ENCODE data around the gene TEX28. TPM values are rescaled to one million over a fixed set of nuclear protein-coding genes. Genes with fewer than 3 reads are reported as not detected.

TEX28 gene
- total RNA-seq, 4 donors from 2014 or later, result not detected

DNA sequence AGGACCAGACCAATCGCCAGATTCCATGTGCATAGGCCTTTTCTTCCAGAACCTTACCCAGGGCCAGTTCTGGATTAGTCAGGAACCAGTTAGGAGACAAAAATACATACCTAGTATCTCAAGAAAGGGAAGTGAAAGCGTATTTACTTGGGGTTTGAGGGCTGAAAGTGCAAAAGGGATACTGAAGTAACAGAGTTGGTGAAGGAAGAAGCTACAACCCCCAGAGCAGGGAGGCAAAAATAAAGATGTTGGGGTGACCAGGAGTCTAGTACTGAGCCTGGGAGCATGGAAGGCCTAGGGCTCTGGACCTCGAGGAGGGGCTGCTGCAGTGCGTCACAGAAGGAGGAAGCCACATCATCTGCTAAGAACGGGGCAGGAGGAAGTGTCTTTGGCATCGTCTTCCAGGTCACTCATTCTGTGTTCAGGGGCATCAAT is 38.9 kb upstream of the TEX28 start:
- intact Hi-C loops (cut with DNase I; ENCODE audit: low total_unique reads), result no loop called here
- DNase-seq (no peak), ATAC-seq (no peak)
- no peaks in the 10 kb centered on the region for H3K4me1 ChIP-seq
- no peak for TF ChIP-seq POLR2A (IDR thresholded peaks at IDR 0.05)
- TF ChIP-seq, protein P1, sequence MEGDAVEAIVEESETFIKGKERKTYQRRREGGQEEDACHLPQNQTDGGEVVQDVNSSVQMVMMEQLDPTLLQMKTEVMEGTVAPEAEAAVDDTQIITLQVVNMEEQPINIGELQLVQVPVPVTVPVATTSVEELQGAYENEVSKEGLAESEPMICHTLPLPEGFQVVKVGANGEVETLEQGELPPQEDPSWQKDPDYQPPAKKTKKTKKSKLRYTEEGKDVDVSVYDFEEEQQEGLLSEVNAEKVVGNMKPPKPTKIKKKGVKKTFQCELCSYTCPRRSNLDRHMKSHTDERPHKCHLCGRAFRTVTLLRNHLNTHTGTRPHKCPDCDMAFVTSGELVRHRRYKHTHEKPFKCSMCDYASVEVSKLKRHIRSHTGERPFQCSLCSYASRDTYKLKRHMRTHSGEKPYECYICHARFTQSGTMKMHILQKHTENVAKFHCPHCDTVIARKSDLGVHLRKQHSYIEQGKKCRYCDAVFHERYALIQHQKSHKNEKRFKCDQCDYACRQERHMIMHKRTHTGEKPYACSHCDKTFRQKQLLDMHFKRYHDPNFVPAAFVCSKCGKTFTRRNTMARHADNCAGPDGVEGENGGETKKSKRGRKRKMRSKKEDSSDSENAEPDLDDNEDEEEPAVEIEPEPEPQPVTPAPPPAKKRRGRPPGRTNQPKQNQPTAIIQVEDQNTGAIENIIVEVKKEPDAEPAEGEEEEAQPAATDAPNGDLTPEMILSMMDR (IDR thresholded peaks at IDR 0.05 in 4 of 5, conservative IDR thresholded peaks at IDR 0.05 in 1 of 5), result no peak
- no peaks in the 10 kb centered on the region for H3K36me3 ChIP-seq
- H3K9me3 ChIP-seq, result no peaks in the 10 kb centered on the region
- H3K27ac ChIP-seq, result no peak overlapping the region
- no peak overlapping the region for H3K4me3 ChIP-seq
- no peaks in the 10 kb centered on the region for H3K27me3 ChIP-seq
- in situ Hi-C loops (cut with MboI; ENCODE audit: low sequenced_read_pairs in 4 of 4), result no loop called here

DNA sequence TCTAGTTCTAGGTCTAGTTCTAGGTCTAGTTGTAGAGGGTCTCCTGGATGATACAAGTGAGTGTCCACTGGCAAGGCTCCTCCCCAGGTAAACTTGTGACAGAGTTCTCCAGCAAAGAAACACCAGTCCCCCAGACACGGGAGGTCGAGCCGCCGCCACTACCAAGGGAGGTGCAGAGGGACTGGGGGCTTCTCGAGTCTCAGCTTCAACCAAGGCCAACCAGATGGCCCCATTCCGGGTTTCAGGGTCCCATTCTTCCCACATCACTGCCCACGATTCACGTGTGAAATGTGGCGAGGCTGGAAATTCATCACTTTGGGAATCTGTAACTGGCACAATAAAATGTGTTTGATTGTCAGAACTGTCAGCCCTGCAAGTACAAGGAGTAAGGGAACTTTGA is 38.2 kb upstream of the TEX28 start:
- intact Hi-C loops (cut with DNase I; ENCODE audit: low total_unique reads), result no loop called here
- ATAC-seq (no peak), DNase-seq (no peak)
- Histone ChIP-seq H3K27ac (no peak overlapping the region), H3K27me3 (no peaks in the 10 kb centered on the region), H3K4me1 (peaks cover 0 to under 1% of the 10 kb centered on the region in 2 donors), H3K36me3 (no peaks in the 10 kb centered on the region), H3K4me3 (no peak overlapping the region), H3K9me3 (no peaks in the 10 kb centered on the region)
- TF ChIP-seq, protein P1 (IDR thresholded peaks at IDR 0.05 in 4 of 5, conservative IDR thresholded peaks at IDR 0.05 in 1 of 5), result no peak
- TF ChIP-seq POLR2A (IDR thresholded peaks at IDR 0.05), result no peak
- in situ Hi-C loops (cut with MboI; ENCODE audit: low sequenced_read_pairs in 4 of 4), result no loop called here

DNA sequence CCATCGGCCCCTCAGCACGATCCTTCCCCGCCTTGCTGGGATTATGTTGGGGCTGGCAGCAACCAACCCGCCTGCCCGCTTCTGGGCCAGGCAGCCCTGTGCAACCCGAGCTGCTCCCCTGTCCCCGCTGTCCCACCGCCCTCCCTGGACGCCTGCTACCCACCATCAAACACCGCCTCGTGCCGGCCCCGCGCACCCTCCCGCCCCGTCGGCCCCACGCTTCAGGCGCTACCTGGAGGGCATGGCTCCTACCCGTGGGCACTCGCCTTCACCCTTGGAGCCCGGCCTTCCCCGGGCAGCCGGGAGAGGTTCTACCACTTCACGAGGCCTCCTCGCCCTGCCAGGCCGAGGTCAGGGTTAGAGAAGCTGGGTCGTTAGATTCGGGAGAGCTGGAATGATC is 37.6 kb upstream of the TEX28 start:
- H3K27ac ChIP-seq, result no peak overlapping the region
- H3K4me3 ChIP-seq, result no peak overlapping the region
- H3K27me3 ChIP-seq, result no peaks in the 10 kb centered on the region
- DNase-seq (no peak), ATAC-seq (no peak)
- in situ Hi-C loops (cut with MboI; ENCODE audit: low sequenced_read_pairs in 4 of 4), result no loop called here
- peaks cover 5 to 6% of the 10 kb centered on the region in 2 donors for H3K4me1 ChIP-seq
- intact Hi-C loops (cut with DNase I; ENCODE audit: low total_unique reads), result no loop called here
- H3K9me3 ChIP-seq, result no peaks in the 10 kb centered on the region
- H3K36me3 ChIP-seq, result no peaks in the 10 kb centered on the region
- TF ChIP-seq POLR2A (IDR thresholded peaks at IDR 0.05), result no peak
- TF ChIP-seq, protein P1 (IDR thresholded peaks at IDR 0.05 in 4 of 5, conservative IDR thresholded peaks at IDR 0.05 in 1 of 5), result no peak

DNA sequence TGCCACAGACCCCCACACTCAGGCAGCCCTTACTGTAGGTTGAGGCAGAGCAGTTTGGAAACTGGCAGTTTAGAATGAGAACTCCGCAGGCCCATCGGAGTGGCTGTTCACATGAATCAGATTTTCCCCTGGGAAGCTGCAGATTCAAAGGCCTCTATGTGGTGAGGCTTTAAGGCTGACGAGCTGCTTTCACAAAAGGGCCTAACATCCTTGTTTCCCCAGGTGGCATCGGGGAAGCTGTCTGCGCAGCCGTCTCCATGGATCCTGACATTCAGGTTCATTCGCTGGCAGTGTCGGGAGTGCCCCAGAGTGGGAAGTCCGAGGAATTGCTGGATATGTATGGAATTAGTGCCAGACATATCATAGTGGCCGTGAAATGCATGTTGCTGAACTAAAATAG is 34.4 kb upstream of the TEX28 start:
- intact Hi-C loops (cut with DNase I; ENCODE audit: low total_unique reads) (no loop called here), in situ Hi-C loops (cut with MboI; ENCODE audit: low sequenced_read_pairs in 4 of 4) (no loop called here)
- Histone ChIP-seq H3K4me1 (peaks cover 7 to 10% of the 10 kb centered on the region in 2 donors), H3K27ac (no peak overlapping the region), H3K36me3 (no peaks in the 10 kb centered on the region), H3K4me3 (no peak overlapping the region), H3K27me3 (no peaks in the 10 kb centered on the region), H3K9me3 (no peaks in the 10 kb centered on the region)
- DNase-seq, result no peak
- ATAC-seq, result no peak
- TF ChIP-seq, protein P1 (IDR thresholded peaks at IDR 0.05 in 4 of 5, conservative IDR thresholded peaks at IDR 0.05 in 1 of 5), result no peak
- no peak for TF ChIP-seq POLR2A (IDR thresholded peaks at IDR 0.05)

DNA sequence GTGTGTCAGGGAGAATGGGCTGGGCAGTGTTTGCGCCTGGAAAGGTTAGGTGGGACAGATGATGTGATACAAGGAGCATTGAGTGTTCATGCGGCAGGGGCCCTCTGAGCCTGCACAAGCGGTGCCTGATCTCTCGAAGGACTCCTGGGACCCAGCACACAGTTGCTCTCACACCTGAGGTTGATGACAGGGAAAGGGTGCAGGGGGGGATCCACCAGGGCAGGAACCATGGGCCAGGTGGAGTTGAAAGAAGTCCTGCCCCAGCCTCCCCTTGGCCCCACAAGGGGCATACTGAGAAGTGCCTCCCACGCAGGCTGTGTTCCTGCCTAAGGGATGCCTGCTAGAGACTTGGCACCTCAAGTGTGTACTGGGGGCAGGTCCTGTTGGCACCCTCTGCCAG is 33.7 kb upstream of the TEX28 start:
- H3K4me3 ChIP-seq, result no peak overlapping the region
- no peak for DNase-seq
- no peaks in the 10 kb centered on the region for H3K36me3 ChIP-seq
- intact Hi-C loops (cut with DNase I; ENCODE audit: low total_unique reads), result no loop called here
- no peak for ATAC-seq
- no peaks in the 10 kb centered on the region for H3K27me3 ChIP-seq
- peaks cover 7 to 10% of the 10 kb centered on the region in 2 donors for H3K4me1 ChIP-seq
- in situ Hi-C loops (cut with MboI; ENCODE audit: low sequenced_read_pairs in 4 of 4), result no loop called here
- no peaks in the 10 kb centered on the region for H3K9me3 ChIP-seq
- TF ChIP-seq, protein P1 (IDR thresholded peaks at IDR 0.05 in 4 of 5, conservative IDR thresholded peaks at IDR 0.05 in 1 of 5), result no peak
- TF ChIP-seq POLR2A (IDR thresholded peaks at IDR 0.05), result no peak
- no peak overlapping the region for H3K27ac ChIP-seq
